NB4 (cell line): Measurements from ENCODE around the gene ZDHHC11.
A peak's percentile ranks its signal among the peaks of the same experiment; 100 is the strongest.

Source experiments
- DNase-seq: peaks from one replicate; pipeline ENCODE4 v3.0.0; 2010; ENCODE audit warnings: low read depth
- H3K4me3 ChIP-seq: one replicate; pipeline ENCODE4 v1.5.1; 2011; ENCODE audit warnings: mild to moderate bottlenecking, low read depth, low read length, moderate library complexity
- MYC ChIP-seq: IDR thresholded peaks from 2 replicates; pipeline ENCODE4 v1.6.1; 2011; ENCODE audit warnings: low read depth, low read length
- POLR2A ChIP-seq: IDR thresholded peaks from 2 replicates; pipeline ENCODE4 v1.6.1; 2011; ENCODE audit warnings: mild to moderate bottlenecking; ENCODE audit not compliant: insufficient read length; ENCODE audit errors: extremely low read depth
- TF ChIP-seq, protein P1 (sequence below): IDR thresholded peaks from 2 replicates; pipeline ENCODE4 v1.6.1; 2011; ENCODE audit warnings: low read depth, low read length
- TF ChIP-seq, protein P2 (sequence below): IDR thresholded peaks from one replicate; pipeline ENCODE4 v1.5.1; 2012; ENCODE audit warnings: low read depth, low read length

Gene ZDHHC11

DNA sequence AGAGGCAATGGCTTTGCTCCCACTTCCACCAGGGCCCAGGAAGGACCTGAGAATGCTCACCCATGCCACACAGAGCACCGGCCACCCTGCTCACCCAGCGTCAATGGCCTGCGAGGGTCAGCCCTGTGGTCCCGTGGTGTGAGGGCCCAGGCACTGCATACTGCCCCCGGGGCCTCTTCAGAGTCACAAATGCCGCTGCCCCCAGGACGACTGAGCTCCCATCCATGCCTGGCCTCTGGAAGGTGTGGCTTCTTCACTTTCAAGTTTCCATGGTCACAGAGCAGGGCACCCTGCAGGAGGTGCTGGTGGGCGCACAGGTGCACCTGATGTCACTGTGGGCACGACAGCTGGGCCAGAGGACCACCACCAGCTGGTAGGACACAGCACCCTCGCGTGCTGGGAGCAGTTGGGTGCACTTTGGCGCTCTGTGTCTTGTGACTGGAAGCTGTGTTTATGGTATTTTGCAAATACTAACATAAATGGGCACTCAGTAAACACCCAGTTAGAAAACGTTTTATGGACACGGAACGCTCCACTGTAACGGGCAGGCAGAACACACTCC is 12.5 kb upstream of the ZDHHC11 start:
- no peak for DNase-seq
- TF ChIP-seq, protein P1, sequence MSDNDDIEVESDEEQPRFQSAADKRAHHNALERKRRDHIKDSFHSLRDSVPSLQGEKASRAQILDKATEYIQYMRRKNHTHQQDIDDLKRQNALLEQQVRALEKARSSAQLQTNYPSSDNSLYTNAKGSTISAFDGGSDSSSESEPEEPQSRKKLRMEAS: no peak
- no peak for TF ChIP-seq POLR2A
- no peak overlapping the region for H3K4me3 ChIP-seq

DNA sequence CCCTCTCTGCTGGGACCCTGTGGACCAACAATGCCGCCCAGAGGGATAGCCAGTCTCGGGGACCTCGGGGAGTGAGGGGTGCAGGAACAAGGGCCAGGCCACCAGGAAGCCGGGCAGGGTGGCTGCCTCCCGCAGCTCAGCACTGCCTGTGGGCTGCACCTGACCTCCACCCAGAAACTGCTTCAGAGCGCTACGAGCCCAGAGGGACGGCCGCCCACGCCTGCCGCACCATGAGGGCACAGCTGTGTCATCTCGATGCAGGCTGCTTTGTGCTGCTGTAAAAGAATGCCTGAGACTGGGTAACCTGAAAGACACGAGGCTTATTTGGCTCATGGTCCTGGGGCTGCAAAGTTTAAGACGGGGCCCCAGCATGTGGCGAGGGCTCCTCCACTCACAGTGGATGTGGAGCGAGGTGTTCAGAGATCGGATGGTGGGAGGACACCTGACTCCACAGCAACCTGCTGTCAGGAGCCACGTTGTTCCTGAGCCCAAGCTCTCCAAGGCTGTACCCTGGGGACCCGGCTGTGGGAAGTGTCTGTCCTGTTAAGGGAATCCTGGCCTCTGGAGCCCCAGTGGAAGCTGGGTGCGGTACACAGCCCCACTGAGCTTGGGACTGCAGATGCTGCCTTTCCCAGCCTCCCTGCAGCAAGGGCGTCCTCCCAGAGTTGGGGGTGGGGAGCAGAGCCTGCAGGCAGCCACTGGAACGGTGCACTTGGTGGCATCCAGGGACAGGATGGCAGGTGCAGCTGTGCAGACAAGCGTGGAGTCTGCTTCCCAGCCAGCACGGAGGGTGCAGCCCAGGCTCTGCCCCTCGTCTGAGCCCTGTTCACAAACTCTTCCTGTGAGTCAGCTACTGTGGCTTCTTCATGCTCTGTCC is 11.8 kb upstream of the ZDHHC11 start:
- TF ChIP-seq, protein P1: no peak
- TF ChIP-seq MYC (no peak), POLR2A (no peak)
- TF ChIP-seq, protein P2, sequence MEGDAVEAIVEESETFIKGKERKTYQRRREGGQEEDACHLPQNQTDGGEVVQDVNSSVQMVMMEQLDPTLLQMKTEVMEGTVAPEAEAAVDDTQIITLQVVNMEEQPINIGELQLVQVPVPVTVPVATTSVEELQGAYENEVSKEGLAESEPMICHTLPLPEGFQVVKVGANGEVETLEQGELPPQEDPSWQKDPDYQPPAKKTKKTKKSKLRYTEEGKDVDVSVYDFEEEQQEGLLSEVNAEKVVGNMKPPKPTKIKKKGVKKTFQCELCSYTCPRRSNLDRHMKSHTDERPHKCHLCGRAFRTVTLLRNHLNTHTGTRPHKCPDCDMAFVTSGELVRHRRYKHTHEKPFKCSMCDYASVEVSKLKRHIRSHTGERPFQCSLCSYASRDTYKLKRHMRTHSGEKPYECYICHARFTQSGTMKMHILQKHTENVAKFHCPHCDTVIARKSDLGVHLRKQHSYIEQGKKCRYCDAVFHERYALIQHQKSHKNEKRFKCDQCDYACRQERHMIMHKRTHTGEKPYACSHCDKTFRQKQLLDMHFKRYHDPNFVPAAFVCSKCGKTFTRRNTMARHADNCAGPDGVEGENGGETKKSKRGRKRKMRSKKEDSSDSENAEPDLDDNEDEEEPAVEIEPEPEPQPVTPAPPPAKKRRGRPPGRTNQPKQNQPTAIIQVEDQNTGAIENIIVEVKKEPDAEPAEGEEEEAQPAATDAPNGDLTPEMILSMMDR: no peak
- no peak for DNase-seq
- no peak overlapping the region for H3K4me3 ChIP-seq

DNA sequence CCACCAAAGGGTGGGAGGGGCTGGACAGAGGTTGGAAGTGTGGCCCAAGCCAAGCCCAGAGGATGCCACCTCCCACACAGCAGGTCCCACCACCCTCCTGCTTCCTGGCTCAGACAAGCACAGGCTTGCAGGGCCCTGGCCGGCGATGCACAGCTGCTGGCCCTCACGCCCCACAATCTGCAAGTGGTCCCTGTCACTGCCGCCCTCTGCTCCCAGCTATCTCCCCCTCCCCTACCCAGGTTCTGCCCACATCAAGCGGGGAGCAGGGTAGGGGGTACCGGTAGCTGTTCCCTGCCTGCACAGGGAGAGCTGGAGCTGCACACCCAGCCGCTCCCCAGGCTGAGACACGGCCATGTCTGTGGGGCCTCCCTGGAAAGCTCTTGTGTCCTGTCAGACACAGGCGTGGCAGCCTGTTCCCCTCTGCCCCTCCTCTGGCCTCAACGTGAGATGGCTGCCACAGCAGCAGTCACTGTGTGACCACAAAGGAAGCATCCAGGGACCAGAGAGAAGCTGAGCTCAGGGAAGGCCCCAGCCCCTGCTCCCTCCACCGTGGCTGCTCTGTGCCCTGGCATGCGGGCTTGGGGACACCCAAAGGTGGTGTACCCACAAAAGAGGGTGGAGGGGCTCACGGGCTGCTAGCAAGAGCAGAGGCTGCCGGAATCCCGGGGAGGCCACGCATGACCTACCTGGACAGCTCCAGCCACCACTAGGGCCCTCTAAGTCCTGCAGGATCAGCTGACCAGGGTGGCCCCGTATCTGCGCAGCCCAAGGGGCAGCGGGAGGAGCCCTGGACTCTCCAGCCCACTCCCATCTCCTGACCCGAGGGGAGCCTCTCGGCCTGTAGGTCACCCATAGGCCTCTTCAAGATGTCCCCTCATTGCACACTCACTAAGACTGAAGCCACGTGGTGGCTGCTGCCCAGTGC is 10.9 kb upstream of the ZDHHC11 start:
- peak; percentile 37 for DNase-seq
- no peak overlapping the region for H3K4me3 ChIP-seq
- TF ChIP-seq, protein P2: no peak
- TF ChIP-seq, protein P1: no peak
- TF ChIP-seq POLR2A (no peak), MYC (no peak)

DNA sequence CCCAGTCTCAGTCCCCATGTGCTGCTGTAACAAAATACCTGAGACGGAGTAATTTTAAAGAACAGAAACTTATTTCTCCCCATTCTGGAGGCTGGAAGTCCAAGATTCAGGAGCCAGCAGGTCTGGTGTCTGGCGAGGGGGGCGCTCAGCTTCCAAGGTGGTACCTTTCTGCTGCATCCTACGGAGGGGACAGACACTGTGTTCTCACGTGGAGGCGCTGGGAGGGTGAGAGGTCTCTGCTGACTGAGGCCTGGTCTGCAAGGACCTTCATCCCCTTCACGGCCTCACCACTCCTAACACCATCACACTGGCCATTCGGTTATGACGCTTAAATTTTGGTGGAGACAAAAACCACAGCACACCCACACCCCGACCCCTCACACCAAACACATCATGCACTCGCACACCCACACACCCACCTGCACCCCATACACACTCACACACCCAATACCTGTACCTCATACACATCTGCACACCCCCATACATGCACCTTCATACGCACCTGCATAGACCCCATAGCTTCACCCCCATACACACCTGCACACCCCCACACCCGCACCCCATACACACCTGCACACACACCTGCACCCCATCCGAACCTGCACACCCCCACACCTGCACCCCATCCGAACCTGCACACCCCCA is 9.8 kb upstream of the ZDHHC11 start:
- TF ChIP-seq POLR2A: no peak
- TF ChIP-seq, protein P1: no peak
- TF ChIP-seq, protein P2: no peak
- no peak for TF ChIP-seq MYC
- H3K4me3 ChIP-seq: no peak overlapping the region
- DNase-seq: no peak

DNA sequence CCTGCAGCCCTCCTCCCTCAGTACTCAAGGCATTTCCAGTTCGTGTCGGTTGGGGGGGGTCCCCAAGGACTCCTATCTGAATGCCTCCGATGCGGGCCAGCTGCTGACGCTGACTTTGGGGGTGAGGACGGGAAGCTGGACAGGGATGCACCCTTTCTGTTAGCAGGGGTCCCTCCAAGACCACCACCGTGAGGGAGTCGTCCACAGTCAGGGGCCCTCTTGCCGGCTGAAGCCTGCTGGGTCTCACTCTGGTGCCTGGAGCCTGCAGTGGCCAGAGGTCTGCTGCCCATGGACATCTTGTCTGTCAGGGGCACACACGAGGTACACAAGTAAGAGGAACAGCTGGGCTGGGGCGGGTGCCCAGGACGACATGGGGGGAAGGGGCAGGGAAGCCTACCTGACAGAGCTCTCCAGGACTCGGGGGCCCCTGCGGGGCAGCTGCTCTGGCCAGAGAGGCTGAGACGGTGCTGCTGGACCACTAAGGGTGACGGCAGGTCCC is 9.1 kb upstream of the ZDHHC11 start:
- TF ChIP-seq POLR2A: no peak
- TF ChIP-seq, protein P1: no peak
- TF ChIP-seq MYC: no peak
- TF ChIP-seq, protein P2: no peak
- H3K4me3 ChIP-seq: no peak overlapping the region
- no peak for DNase-seq
